IgD-negative memory B cell (primary cell): Measurements from ENCODE around the gene FSTL1. TPM values are rescaled to one million over a fixed set of nuclear protein-coding genes. Genes with fewer than 3 reads are reported as not detected.

ENCODE experiments used
- H3K27ac Mint-ChIP-seq, 3 donors: one replicate each; pipeline ENCODE4 v1.8.0; 2020 to 2022; ENCODE audit warnings: mild to moderate bottlenecking in 3 of 3, mixed read lengths in 3 of 3, moderate library complexity in 1 of 3
- H3K27me3 Mint-ChIP-seq: one replicate; pipeline ENCODE4 v1.8.0; 2021; ENCODE audit warnings: mixed read lengths
- H3K36me3 Mint-ChIP-seq: one replicate; pipeline ENCODE4 v1.8.0; 2020; ENCODE audit warnings: mild to moderate bottlenecking, mixed read lengths
- H3K4me1 Mint-ChIP-seq, 3 donors: one replicate each; pipeline ENCODE4 v1.8.0; 2020 to 2022; ENCODE audit warnings: mixed read lengths in 3 of 3, mild to moderate bottlenecking in 1 of 3
- H3K4me3 Mint-ChIP-seq, 4 donors: one replicate each; pipeline ENCODE4 v1.8.0; 2020 to 2022; ENCODE audit warnings: mild to moderate bottlenecking in 4 of 4, mixed read lengths in 4 of 4, moderate library complexity in 3 of 4
- H3K9me3 Mint-ChIP-seq, 3 donors: one replicate each; pipeline ENCODE4 v1.8.0; 2020 to 2021; ENCODE audit warnings: mixed read lengths in 3 of 3, mild to moderate bottlenecking in 1 of 3
- polyA plus RNA-seq: library from polyadenylated mRNA; unstranded; fragments of 300-500 nt; fragmentation: Illumina TruSeq; gene quantifications from one replicate; pipeline ENCODE4 v1.2.3, GENCODE V29; 2021

The FSTL1 gene
- polyA plus RNA-seq, 1 donor from 2014 or later = not detected

- no peaks in the 10 kb centered on the region for H3K36me3 Mint-ChIP-seq
- no peak overlapping the region for H3K27ac Mint-ChIP-seq
Observed at GRCh38 chr3:120421926-120422325, 28.9 kb downstream of the FSTL1 start.

GRCh38 chr3:120420928-120421551, 29.8 kb downstream of the FSTL1 start:
- Mint-ChIP-seq H3K27ac (no peak overlapping the region), H3K27me3 (peaks cover 7% of the 10 kb centered on the region), H3K9me3 (no peaks in the 10 kb centered on the region), H3K4me3 (no peak overlapping the region), H3K36me3 (no peaks in the 10 kb centered on the region), H3K4me1 (peaks cover 9 to 19% (median 13%) of the 10 kb centered on the region in 3 donors)

More at GRCh38 chr3:120421926-120422325, 28.9 kb downstream of the FSTL1 start:
- Mint-ChIP-seq H3K27me3 (peaks cover 7% of the 10 kb centered on the region), H3K4me3 (no peak overlapping the region), H3K9me3 (no peaks in the 10 kb centered on the region), H3K4me1 (peaks cover 8 to 17% (median 13%) of the 10 kb centered on the region in 3 donors)

- H3K36me3 Mint-ChIP-seq = no peaks in the 10 kb centered on the region
- H3K4me1 Mint-ChIP-seq = peaks cover 9 to 19% (median 13%) of the 10 kb centered on the region in 3 donors
- H3K27ac Mint-ChIP-seq = no peak overlapping the region
- no peak overlapping the region for H3K4me3 Mint-ChIP-seq
- peaks cover 10% of the 10 kb centered on the region for H3K27me3 Mint-ChIP-seq
- no peaks in the 10 kb centered on the region for H3K9me3 Mint-ChIP-seq
Observed at GRCh38 chr3:120420360-120420759, 30.4 kb downstream of the FSTL1 start.

GRCh38 chr3:120419797-120420196, 31.0 kb downstream of the FSTL1 start:
- Mint-ChIP-seq H3K4me1 (peaks cover 9 to 19% (median 13%) of the 10 kb centered on the region in 3 donors), H3K4me3 (no peak overlapping the region), H3K27ac (no peak overlapping the region), H3K27me3 (peaks cover 10% of the 10 kb centered on the region), H3K9me3 (no peaks in the 10 kb centered on the region), H3K36me3 (no peaks in the 10 kb centered on the region)

- no peak overlapping the region for H3K27ac Mint-ChIP-seq
- H3K27me3 Mint-ChIP-seq = peaks cover 10% of the 10 kb centered on the region
- no peaks in the 10 kb centered on the region for H3K9me3 Mint-ChIP-seq
- no peaks in the 10 kb centered on the region for H3K36me3 Mint-ChIP-seq
- peaks cover 9 to 19% (median 13%) of the 10 kb centered on the region in 3 donors for H3K4me1 Mint-ChIP-seq
- no peak overlapping the region for H3K4me3 Mint-ChIP-seq
Observed at GRCh38 chr3:120418866-120419490, 31.8 kb downstream of the FSTL1 start.

GRCh38 chr3:120418446-120418845, 32.3 kb downstream of the FSTL1 start:
- no peaks in the 10 kb centered on the region for H3K9me3 Mint-ChIP-seq
- H3K36me3 Mint-ChIP-seq = no peaks in the 10 kb centered on the region
- no peak overlapping the region for H3K27ac Mint-ChIP-seq
- H3K4me3 Mint-ChIP-seq = no peak overlapping the region
- peaks cover 10% of the 10 kb centered on the region for H3K27me3 Mint-ChIP-seq
- H3K4me1 Mint-ChIP-seq = peaks cover 9 to 19% (median 13%) of the 10 kb centered on the region in 3 donors

GRCh38 chr3:120417272-120417911, 33.4 kb downstream of the FSTL1 start:
- Mint-ChIP-seq H3K27me3 (peaks cover 10% of the 10 kb centered on the region), H3K27ac (peak overlapping the region; percentile 30 to 78 (median 59)), H3K9me3 (no peaks in the 10 kb centered on the region)

GRCh38 chr3:120416868-120417267, 33.9 kb downstream of the FSTL1 start:
- peaks cover 10% of the 10 kb centered on the region for H3K27me3 Mint-ChIP-seq
- peak overlapping the region in 2 of 3 donors; percentile 59 to 78 for H3K27ac Mint-ChIP-seq
- no peaks in the 10 kb centered on the region for H3K36me3 Mint-ChIP-seq
- H3K9me3 Mint-ChIP-seq = no peaks in the 10 kb centered on the region
- peaks cover 13 to 22% (median 13%) of the 10 kb centered on the region in 3 donors for H3K4me1 Mint-ChIP-seq
- peak overlapping the region in 3 of 4 donors; percentile 91 to 96 (median 93) for H3K4me3 Mint-ChIP-seq

More at GRCh38 chr3:120417272-120417911, 33.4 kb downstream of the FSTL1 start:
- Mint-ChIP-seq H3K36me3 (no peaks in the 10 kb centered on the region), H3K4me3 (peak overlapping the region; percentile 86 to 96 (median 92)), H3K4me1 (peaks cover 13 to 22% (median 13%) of the 10 kb centered on the region in 3 donors)

GRCh38 chr3:120415756-120416155, 35.0 kb downstream of the FSTL1 start:
- H3K9me3 Mint-ChIP-seq = no peaks in the 10 kb centered on the region
- no peak overlapping the region for H3K4me3 Mint-ChIP-seq
- no peaks in the 10 kb centered on the region for H3K36me3 Mint-ChIP-seq
- H3K4me1 Mint-ChIP-seq = peaks cover 13 to 22% (median 13%) of the 10 kb centered on the region in 3 donors
- peaks cover 10% of the 10 kb centered on the region for H3K27me3 Mint-ChIP-seq
- H3K27ac Mint-ChIP-seq = no peak overlapping the region

- Mint-ChIP-seq H3K4me1 (peaks cover 0 to 4% (median 3%) of the 10 kb centered on the region in 3 donors), H3K27me3 (peaks cover 2% of the 10 kb centered on the region), H3K36me3 (no peaks in the 10 kb centered on the region), H3K4me3 (no peak overlapping the region), H3K9me3 (no peaks in the 10 kb centered on the region), H3K27ac (no peak overlapping the region)
Observed at GRCh38 chr3:120410541-120410940, 40.3 kb downstream of the FSTL1 start.

GRCh38 chr3:120410116-120410515, 40.7 kb downstream of the FSTL1 start:
- peaks cover 2% of the 10 kb centered on the region for H3K27me3 Mint-ChIP-seq
- H3K36me3 Mint-ChIP-seq = no peaks in the 10 kb centered on the region
- peaks cover 0 to 4% (median 3%) of the 10 kb centered on the region in 3 donors for H3K4me1 Mint-ChIP-seq
- H3K9me3 Mint-ChIP-seq = no peaks in the 10 kb centered on the region
- H3K4me3 Mint-ChIP-seq = no peak overlapping the region
- no peak overlapping the region for H3K27ac Mint-ChIP-seq

- peaks cover 0 to 4% (median 0%) of the 10 kb centered on the region in 3 donors for H3K4me1 Mint-ChIP-seq
Observed at GRCh38 chr3:120407508-120408287, 43.1 kb downstream of the FSTL1 start.

GRCh38 chr3:120404876-120405275, 45.9 kb downstream of the FSTL1 start:
- H3K9me3 Mint-ChIP-seq = no peaks in the 10 kb centered on the region
- H3K4me3 Mint-ChIP-seq = no peak overlapping the region
- H3K4me1 Mint-ChIP-seq = peaks cover 3 to 15% (median 7%) of the 10 kb centered on the region in 3 donors
- H3K36me3 Mint-ChIP-seq = no peaks in the 10 kb centered on the region
- peaks cover 2% of the 10 kb centered on the region for H3K27me3 Mint-ChIP-seq
- H3K27ac Mint-ChIP-seq = peak overlapping the region in 1 of 3 donors; percentile 32

More at GRCh38 chr3:120407508-120408287, 43.1 kb downstream of the FSTL1 start:
- Mint-ChIP-seq H3K27ac (peak overlapping the region in 1 of 3 donors; percentile 64), H3K9me3 (no peaks in the 10 kb centered on the region), H3K27me3 (no peaks in the 10 kb centered on the region), H3K4me3 (no peak overlapping the region), H3K36me3 (no peaks in the 10 kb centered on the region)

- no peaks in the 10 kb centered on the region for H3K9me3 Mint-ChIP-seq
- no peak overlapping the region for H3K4me3 Mint-ChIP-seq
- H3K27me3 Mint-ChIP-seq = peaks cover 2% of the 10 kb centered on the region
- no peaks in the 10 kb centered on the region for H3K36me3 Mint-ChIP-seq
- no peak overlapping the region for H3K27ac Mint-ChIP-seq
- peaks cover 18 to 36% (median 20%) of the 10 kb centered on the region in 3 donors for H3K4me1 Mint-ChIP-seq
Observed at GRCh38 chr3:120402257-120402656, 48.5 kb downstream of the FSTL1 start.
